GM23248 (cell line): ENCODE data around the gene SLC44A3. TPM values are rescaled to one million over a fixed set of nuclear protein-coding genes. Genes with fewer than 3 reads are reported as not detected.

Source experiments
- DNase-seq: peaks from one replicate; pipeline ENCODE4 v3.0.0-alpha.2; 2015
- H2AFZ ChIP-seq: fragments of 200-600 bp; sonication (generic); 2 replicates; pipeline ENCODE4 v1.6.1; 2016; ENCODE audit warnings: antibody characterized with exemption
- H3F3A ChIP-seq: fragments of 200-600 bp; sonication (generic); 2 replicates; pipeline ENCODE4 v1.6.1; 2016; ENCODE audit warnings: mild to moderate bottlenecking, antibody characterized with exemption, mixed run types; ENCODE audit not compliant: insufficient read depth
- H3K27ac ChIP-seq: fragments of 200-600 bp; sonication (generic); 2 replicates; pipeline ENCODE4 v1.5.1; 2016; ENCODE audit warnings: mild to moderate bottlenecking
- H3K27me3 ChIP-seq: fragments of 200-600 bp; sonication (generic); replicated peaks from 2 replicates; pipeline ENCODE4 v1.6.1; 2016; ENCODE audit warnings: mild to moderate bottlenecking; ENCODE audit not compliant: insufficient read depth
- H3K36me3 ChIP-seq: fragments of 200-600 bp; sonication (generic); 2 replicates; pipeline ENCODE4 v1.6.1; 2016; ENCODE audit warnings: low read depth, mild to moderate bottlenecking
- H3K4me1 ChIP-seq: fragments of 200-600 bp; sonication (generic); 2 replicates; pipeline ENCODE4 v1.6.1; 2016; ENCODE audit warnings: mild to moderate bottlenecking; ENCODE audit not compliant: insufficient read depth
- H3K4me2 ChIP-seq: fragments of 200-600 bp; sonication (generic); one replicate; pipeline ENCODE4 v1.6.1; 2016; ENCODE audit warnings: mild to moderate bottlenecking; ENCODE audit not compliant: unreplicated experiment
- H3K4me3 ChIP-seq: fragments of 200-600 bp; sonication (generic); 2 replicates; pipeline ENCODE4 v1.5.1; 2016; ENCODE audit warnings: mild to moderate bottlenecking
- H3K79me2 ChIP-seq: fragments of 200-600 bp; sonication (generic); 2 replicates; pipeline ENCODE4 v1.6.1; 2016; ENCODE audit warnings: mild to moderate bottlenecking; ENCODE audit not compliant: insufficient read depth
- H3K9ac ChIP-seq: fragments of 200-600 bp; sonication (generic); 2 replicates; pipeline ENCODE4 v1.6.1; 2016; ENCODE audit warnings: mild to moderate bottlenecking
- H3K9me2 ChIP-seq: fragments of 200-600 bp; sonication (generic); 2 replicates; pipeline ENCODE4 v1.6.1; 2016; ENCODE audit warnings: mixed run types, mild to moderate bottlenecking, moderate library complexity; ENCODE audit not compliant: insufficient read depth
- H3K9me3 ChIP-seq: fragments of 200-600 bp; sonication (generic); one replicate; pipeline ENCODE4 v1.6.1; 2017; ENCODE audit warnings: low read depth
- H4K20me1 ChIP-seq: fragments of 200-600 bp; sonication (generic); 2 replicates; pipeline ENCODE4 v1.6.0; 2016; ENCODE audit not compliant: insufficient read depth
- EZH2 ChIP-seq: fragments of 200-600 bp; sonication (generic); IDR thresholded peaks from 2 replicates; pipeline ENCODE4 v1.6.1; 2018; ENCODE audit warnings: antibody characterized with exemption, mild to moderate bottlenecking; ENCODE audit not compliant: insufficient read depth, poor library complexity, severe bottlenecking
- EZH2phosphoT487 ChIP-seq: fragments of 200-600 bp; sonication (generic); IDR thresholded peaks from 2 replicates; pipeline ENCODE4 v1.6.1; 2018; ENCODE audit warnings: antibody characterized with exemption, moderate library complexity, mild to moderate bottlenecking, low read depth; ENCODE audit not compliant: insufficient read depth
- WGBS, 2 experiments: methylation state at CpG; one replicate each; pipeline ENCODE4 v1.1.6; 2015 to 2017; ENCODE audit warnings: low lambda C conversion rate in 2 of 2, low coverage in 1 of 2; ENCODE audit errors: missing lambda C conversion rate in 2 of 2; 5-methylcytosine and 5-hydroxymethylcytosine counted together
- in situ Hi-C: fragments of 300-500 bp; cut with MboI; formaldehyde crosslinking; loops from 2 replicates; pipeline ENCODE4 v1.15.0; 2020
- polyA plus RNA-seq: library from polyadenylated mRNA; unstranded; fragments of >200 nt; fragmentation: Nextera tagmentation; extraction: Ambion mirVana; gene quantifications from 2 replicates; pipeline ENCODE4 v1.2.1, GENCODE V29; 2016
- total RNA-seq: library from RNA; depleted of rRNA; stranded (reverse); fragments of >200 nt; shearing (Covaris generic); gene quantifications from 2 replicates; pipeline ENCODE4 v1.2.3, GENCODE V29; 2014

Gene SLC44A3
- total and polyA plus RNA-seq, 2 experiments from 2014 or later: 1.6 to 2.0 TPM

GRCh38 chr1:94827434-94827833, 7.3 kb downstream of the SLC44A3 start:
- no peak overlapping the region for H2AFZ ChIP-seq
- no peaks in the 10 kb centered on the region for H3K27me3 ChIP-seq
- H3K9me2 ChIP-seq: no peaks in the 10 kb centered on the region
- no peak overlapping the region for H3K27ac ChIP-seq
- no peaks in the 10 kb centered on the region for H3F3A ChIP-seq
- no peak overlapping the region for H3K9ac ChIP-seq
- H3K36me3 ChIP-seq: no peaks in the 10 kb centered on the region
- H4K20me1 ChIP-seq: no peaks in the 10 kb centered on the region
- no peaks in the 10 kb centered on the region for H3K4me1 ChIP-seq
- H3K4me3 ChIP-seq: no peak overlapping the region
- no peaks in the 10 kb centered on the region for H3K9me3 ChIP-seq
- WGBS, 2 experiments: 91 to 95% methylated on average over 4 of the region's 4 CpGs
- TF ChIP-seq EZH2phosphoT487 (no peak), EZH2 (no peak)
- no peak for DNase-seq
- H3K79me2 ChIP-seq: no peaks in the 10 kb centered on the region
- no peak overlapping the region for H3K4me2 ChIP-seq
- in situ Hi-C loops: no loop called here

DNA sequence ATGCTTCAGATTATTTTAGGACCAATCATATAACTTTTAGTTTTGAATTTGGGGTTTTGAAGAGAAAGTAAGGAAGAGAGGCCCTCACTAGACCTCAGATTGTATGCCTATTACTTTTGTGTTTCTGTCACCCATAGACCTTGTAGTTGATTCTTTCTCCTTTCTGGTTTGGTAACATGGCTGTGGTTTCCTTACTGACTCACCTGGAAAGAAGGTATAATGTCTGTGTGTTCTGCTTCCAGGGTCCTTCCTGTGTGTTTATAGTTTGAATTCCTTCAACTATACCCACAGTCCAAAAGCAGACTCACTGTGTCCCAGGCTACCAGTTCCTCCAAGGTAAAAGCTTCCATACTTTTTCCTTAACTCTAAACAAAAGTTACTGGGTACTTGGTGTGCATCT, 8.1 kb downstream of the SLC44A3 start:
- Histone ChIP-seq H3K79me2 (no peaks in the 10 kb centered on the region), H3K27me3 (no peaks in the 10 kb centered on the region), H3F3A (no peaks in the 10 kb centered on the region), H3K36me3 (no peaks in the 10 kb centered on the region), H3K4me2 (no peak overlapping the region), H3K27ac (no peak overlapping the region), H3K4me1 (no peaks in the 10 kb centered on the region), H3K9me3 (no peaks in the 10 kb centered on the region), H3K9me2 (no peaks in the 10 kb centered on the region), H3K9ac (no peak overlapping the region), H4K20me1 (no peaks in the 10 kb centered on the region), H2AFZ (no peak overlapping the region), H3K4me3 (no peak overlapping the region)
- TF ChIP-seq EZH2phosphoT487 (no peak), EZH2 (no peak)
- DNase-seq: no peak
- in situ Hi-C loops: no loop called here

GRCh38 chr1:94831641-94832040, 11.5 kb downstream of the SLC44A3 start:
- Histone ChIP-seq H3K27me3 (no peaks in the 10 kb centered on the region), H3K9me2 (no peaks in the 10 kb centered on the region), H3K27ac (no peak overlapping the region), H3K36me3 (no peaks in the 10 kb centered on the region), H3K4me2 (no peak overlapping the region), H3K9ac (no peak overlapping the region), H3K4me3 (no peak overlapping the region), H3K4me1 (no peaks in the 10 kb centered on the region), H3K79me2 (no peaks in the 10 kb centered on the region), H3K9me3 (no peaks in the 10 kb centered on the region), H3F3A (no peaks in the 10 kb centered on the region), H2AFZ (no peak overlapping the region), H4K20me1 (no peaks in the 10 kb centered on the region)
- DNase-seq: no peak
- in situ Hi-C loops: no loop called here
- 93 to 94% methylated on average over 6 of the region's 6 CpGs for WGBS, 2 experiments
- TF ChIP-seq EZH2phosphoT487 (no peak), EZH2 (no peak)

GRCh38 chr1:94832446-94832845, 12.3 kb downstream of the SLC44A3 start:
- Histone ChIP-seq H3K4me3 (no peak overlapping the region), H3K36me3 (no peaks in the 10 kb centered on the region), H3F3A (no peaks in the 10 kb centered on the region), H3K9me3 (no peaks in the 10 kb centered on the region), H3K9me2 (no peaks in the 10 kb centered on the region), H3K9ac (no peak overlapping the region), H2AFZ (no peak overlapping the region), H3K4me1 (no peaks in the 10 kb centered on the region), H4K20me1 (no peaks in the 10 kb centered on the region), H3K27ac (no peak overlapping the region), H3K79me2 (no peaks in the 10 kb centered on the region), H3K27me3 (no peaks in the 10 kb centered on the region), H3K4me2 (no peak overlapping the region)
- WGBS, 2 experiments: 76 to 79% methylated on average over 1 of the region's 1 CpG
- in situ Hi-C loops: no loop called here
- DNase-seq: peak; percentile 56
- no peak for TF ChIP-seq EZH2phosphoT487
- no peak for TF ChIP-seq EZH2

GRCh38 chr1:94832931-94833585, 12.9 kb downstream of the SLC44A3 start:
- TF ChIP-seq EZH2: no peak
- no peak for TF ChIP-seq EZH2phosphoT487
- no peak for DNase-seq
- Histone ChIP-seq H3K79me2 (no peaks in the 10 kb centered on the region), H3F3A (no peaks in the 10 kb centered on the region), H3K27ac (no peak overlapping the region), H3K27me3 (no peaks in the 10 kb centered on the region), H3K9me3 (no peaks in the 10 kb centered on the region), H3K4me1 (no peaks in the 10 kb centered on the region), H2AFZ (no peak overlapping the region), H3K36me3 (no peaks in the 10 kb centered on the region), H3K9ac (no peak overlapping the region), H3K4me3 (no peak overlapping the region), H4K20me1 (no peaks in the 10 kb centered on the region), H3K4me2 (no peak overlapping the region), H3K9me2 (no peaks in the 10 kb centered on the region)
- WGBS, 2 experiments: 86 to 91% methylated on average over 6 of the region's 6 CpGs
- in situ Hi-C loops: no loop called here
